HPDE6-E6E7 (cell line): ENCODE results near the gene IRF4.

ENCODE experiments used
- DNase-seq: peaks from one replicate; pipeline ENCODE4 v3.0.0; 2011; ENCODE audit warnings: missing footprints; ENCODE audit errors: extremely low spot score

Gene IRF4

DNA sequence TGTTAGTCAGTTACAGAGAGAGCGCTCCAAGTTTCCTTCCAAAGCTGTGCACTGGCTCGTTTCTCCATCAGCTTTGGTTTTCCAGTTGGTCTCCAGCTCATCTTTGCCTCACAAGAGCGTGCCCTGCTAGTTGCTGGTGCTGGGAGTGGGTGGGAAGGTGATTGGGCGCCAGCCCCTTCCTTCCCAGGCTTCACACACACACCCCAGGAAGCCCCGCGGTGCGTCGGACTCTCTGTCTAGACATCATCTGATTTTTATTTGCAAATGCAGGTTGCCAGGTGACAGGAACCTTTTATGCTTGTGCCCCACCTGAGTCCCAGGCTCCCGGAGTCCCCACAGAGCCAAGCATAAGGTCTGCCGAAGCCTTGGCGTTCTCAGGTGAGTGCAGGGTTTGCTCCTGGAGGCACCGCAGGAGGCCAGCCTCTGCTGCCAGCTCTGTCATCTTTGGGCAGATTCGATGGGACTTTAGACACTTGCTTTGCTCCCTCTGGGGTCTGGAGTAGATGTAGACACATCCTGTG lies 7.1 kb downstream of the IRF4 start:
- DNase-seq = no peak

DNA sequence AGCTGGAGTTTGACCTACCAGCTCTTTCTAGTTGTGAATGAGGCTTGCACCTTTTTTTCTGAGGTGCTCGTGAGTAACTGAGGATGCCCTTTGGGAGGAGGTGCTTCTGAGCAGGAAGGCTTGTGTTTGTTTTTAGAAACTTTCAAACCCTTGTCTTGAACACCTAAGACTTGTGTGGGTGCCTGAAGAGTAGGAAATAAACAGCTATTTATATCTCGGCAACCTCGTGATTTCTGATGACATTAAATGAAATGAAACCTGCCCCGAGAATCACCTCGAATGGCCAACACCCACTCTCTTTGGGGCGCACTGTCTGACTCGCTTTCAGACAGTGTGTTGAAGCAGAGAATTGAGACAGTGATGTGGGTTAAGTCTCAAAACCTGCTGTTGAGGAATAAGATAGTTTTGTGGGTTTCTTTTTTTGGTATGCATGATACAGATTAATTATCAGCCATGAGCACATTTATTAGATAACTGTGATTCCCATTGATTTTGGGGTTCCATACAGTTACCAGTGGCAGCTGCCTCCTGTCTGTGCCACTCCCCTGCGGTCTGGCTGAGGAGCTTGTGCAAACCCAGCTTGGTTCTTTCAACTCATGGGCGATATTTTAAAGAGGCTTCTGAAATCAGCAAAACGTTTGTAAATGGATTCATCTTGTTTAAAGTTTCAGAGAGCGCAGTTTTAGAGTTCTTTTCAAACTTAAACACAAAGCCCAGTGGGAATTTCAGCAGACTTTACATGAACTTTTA lies 8.4 kb downstream of the IRF4 start:
- no peak for DNase-seq

- no peak for DNase-seq
Measured at GRCh38 chr6:400815-401214, 9.3 kb downstream of the IRF4 start.

- no peak for DNase-seq
Measured at GRCh38 chr6:401239-401993, 9.9 kb downstream of the IRF4 start.

DNA sequence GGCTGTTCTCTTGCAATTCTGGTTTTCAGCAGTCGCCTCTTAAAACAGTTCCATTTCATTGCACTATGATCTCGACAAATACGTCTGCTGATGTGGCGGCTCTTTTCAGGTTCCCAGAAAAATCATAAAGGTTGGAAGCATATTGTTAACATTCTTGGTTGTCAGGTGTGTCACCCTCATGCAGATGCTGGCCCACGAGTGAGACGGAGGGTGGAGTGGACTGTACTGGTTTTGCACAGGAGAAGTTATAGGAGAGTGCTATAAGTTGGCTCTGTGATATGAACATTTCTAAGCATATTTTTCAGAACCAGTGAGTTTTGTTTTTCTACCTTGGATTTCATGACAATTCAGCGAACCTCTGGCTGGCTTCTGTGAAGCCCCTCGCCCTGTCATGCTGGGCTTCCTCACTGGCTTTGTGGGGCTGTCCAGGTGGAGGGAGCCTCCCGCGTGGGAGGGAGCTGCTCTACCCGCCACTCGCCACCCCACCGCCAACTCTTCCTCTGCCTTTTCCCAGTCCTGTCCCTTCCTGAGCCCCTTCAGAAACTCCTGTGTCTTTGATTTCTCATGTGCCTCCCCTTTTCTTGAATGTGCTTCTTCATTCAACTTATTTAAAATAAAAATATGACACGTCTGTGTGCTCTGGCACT lies 10.6 kb downstream of the IRF4 start:
- DNase-seq = no peak

- no peak for DNase-seq
Measured at GRCh38 chr6:402901-403658, 11.5 kb downstream of the IRF4 start.

GRCh38 chr6:403659-404655 lies 12.4 kb downstream of the IRF4 start:
- no peak for DNase-seq

DNA sequence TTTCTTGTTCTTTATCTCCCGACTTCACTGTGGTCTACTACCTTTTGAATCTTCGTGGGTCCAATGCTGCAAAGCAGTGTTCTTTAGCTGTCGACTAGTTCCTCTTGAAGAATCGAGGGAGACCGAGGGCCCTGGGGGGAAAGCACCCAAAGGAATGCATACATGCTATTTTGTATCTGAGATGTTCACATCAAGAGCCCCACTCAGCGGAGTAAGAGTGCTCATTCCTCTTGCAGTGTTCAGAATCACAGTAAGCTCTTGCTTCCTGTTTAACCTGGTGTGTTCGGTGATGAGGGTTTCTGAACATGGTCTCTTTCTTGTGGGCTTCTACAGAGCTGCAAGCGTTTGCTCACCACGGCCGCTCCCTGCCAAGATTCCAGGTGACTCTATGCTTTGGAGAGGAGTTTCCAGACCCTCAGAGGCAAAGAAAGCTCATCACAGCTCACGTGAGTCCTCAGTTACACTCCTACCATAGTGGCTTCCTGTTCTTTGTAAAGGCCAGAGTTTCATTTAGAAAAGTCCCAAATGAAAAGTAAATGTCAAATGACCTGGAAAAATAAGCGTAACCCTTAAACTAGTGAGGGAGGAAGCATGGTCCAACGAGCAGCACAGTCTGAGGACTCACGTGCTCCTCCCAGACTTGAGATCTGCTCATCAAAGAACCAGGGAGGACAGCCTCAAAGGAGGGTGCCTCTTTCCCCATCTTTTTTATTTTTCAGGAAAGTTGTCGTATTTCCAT lies 13.3 kb downstream of the IRF4 start:
- DNase-seq = no peak

GRCh38 chr6:408148-408547 lies 16.6 kb downstream of the IRF4 start:
- no peak for DNase-seq

GRCh38 chr6:408599-409102 lies 17.1 kb downstream of the IRF4 start:
- DNase-seq = no peak

- DNase-seq = no peak
Measured at GRCh38 chr6:409370-409972, 17.9 kb downstream of the IRF4 start.

GRCh38 chr6:410555-411395 lies 19.2 kb downstream of the IRF4 start:
- no peak for DNase-seq

GRCh38 chr6:411402-412145 lies 20.0 kb downstream of the IRF4 start:
- DNase-seq = no peak

DNA sequence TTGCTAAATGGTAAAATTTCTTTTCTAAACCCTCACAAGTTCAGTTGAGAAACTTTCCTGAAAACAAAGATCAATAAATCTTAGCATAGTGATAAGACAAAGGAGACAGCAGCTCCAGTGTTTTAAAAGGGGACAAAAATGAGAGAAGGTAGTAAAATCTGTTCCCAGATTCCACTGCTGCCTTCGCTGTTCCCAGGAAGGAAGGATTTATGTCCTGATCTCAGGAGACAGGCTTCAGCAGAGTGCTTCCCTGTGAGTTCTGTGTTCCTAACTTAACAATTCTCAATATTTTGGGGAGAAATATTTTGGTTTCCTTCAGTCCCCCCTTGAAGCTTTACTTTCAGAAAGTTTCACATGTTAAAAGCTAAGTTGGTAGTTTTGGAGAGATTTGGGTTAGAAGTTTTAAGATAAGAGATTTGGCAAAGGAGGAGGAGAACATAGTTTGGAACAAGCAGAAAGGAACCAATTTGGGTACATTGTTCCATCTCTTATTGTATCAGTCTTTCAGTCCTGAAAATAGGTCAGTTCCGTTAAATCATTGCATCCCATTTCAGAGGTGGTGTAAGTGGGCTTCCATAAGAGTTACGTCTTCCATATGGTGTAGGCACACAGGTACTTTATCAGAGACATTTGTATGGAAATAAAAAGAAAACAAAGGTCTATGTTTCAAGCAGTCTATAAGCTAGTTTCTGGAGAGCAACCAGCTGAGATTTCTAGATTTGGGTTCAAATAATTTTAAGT lies 20.8 kb downstream of the IRF4 start:
- DNase-seq = no peak

DNA sequence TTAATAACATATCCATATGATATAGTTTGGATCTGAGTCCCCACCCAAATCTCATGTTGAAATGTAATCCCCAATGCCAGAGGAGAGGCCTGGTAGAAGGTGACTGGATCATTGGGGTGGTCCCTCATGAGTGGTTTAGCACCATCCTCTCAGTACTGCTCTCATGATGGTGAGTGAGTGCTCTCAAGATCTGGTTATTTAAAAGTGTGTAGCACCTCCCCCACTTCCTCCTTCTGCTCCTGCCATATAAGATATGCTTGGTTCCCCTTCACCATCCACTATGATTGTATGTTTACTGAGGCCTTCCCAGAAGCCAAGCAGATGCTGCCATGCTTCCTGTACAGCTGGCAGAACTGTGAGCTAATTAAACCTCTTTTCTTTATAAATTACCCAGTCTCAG lies 22.9 kb downstream of the IRF4 start:
- no peak for DNase-seq

DNA sequence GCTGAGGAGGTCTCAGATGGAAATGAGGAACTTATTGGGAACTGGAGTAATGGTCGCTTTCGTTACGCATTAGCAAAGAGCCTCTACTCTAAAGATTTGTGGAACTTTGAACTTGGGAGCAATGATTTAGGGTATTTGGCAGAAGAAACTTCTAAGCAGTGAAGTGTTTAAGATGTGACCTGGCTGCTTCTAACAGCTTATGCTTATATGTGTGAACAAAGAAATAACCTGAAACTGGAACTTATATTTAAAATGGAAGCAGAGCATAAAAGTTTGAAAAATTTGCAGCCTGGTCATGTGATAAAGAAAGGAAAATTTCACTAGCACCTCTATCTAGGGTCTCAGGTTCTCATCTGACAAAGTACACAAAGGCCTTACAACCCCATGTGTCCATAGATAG lies 23.5 kb downstream of the IRF4 start:
- no peak for DNase-seq

DNA sequence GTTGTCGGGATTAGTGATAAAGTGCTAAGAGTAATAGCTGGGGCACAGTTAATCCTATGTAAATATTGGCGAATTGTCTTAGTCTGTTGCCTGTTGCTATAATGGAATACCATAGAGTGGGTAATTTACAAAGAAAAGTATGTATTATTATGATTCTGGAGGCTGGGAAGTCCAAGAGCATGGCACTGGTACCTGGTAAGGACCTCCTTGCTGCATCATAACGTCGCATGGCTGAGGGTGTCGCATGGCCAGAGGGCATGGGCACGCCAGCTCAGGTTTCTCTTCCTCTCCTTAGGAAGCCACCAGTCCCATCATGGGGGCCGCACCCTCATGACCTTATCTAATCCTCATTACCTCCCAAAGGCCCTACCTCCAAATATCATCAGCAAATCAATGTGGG lies 29.7 kb downstream of the IRF4 start:
- DNase-seq = no peak
